Hepatocyte (in vitro differentiated cells): Measurements from ENCODE around the gene AUTS2.

ENCODE experiments used
- CTCF ChIP-seq: fragments of 200-600 bp; sonication (generic); IDR thresholded peaks from 2 replicates; pipeline ENCODE4 v1.5.1; 2016; ENCODE audit warnings: antibody characterized with exemption, mild to moderate bottlenecking; ENCODE audit not compliant: poor library complexity
- EZH2 ChIP-seq: fragments of 200-600 bp; sonication (generic); IDR thresholded peaks from 2 replicates; pipeline ENCODE4 v1.6.1; 2016; ENCODE audit warnings: antibody characterized with exemption, mild to moderate bottlenecking, borderline replicate concordance

- TF ChIP-seq CTCF (no peak), EZH2 (no peak)
Measured at GRCh38 chr7:70676243-70676642, 1078.0 kb downstream of the AUTS2 start.
